Measurements from ENCODE around the gene EDN1. TPM values are rescaled to one million over a fixed set of nuclear protein-coding genes. Genes with fewer than 3 reads are reported as not detected.
"Not testable (repeated sequence)": the region's sequence is repeated elsewhere in the genome, so short reads cannot be mapped to it uniquely, and the experiment has no call there.

The EDN1 gene
- total and polyA plus RNA-seq, 2 experiments from 2014 or later = 1.8 to 4.1 TPM

DNA sequence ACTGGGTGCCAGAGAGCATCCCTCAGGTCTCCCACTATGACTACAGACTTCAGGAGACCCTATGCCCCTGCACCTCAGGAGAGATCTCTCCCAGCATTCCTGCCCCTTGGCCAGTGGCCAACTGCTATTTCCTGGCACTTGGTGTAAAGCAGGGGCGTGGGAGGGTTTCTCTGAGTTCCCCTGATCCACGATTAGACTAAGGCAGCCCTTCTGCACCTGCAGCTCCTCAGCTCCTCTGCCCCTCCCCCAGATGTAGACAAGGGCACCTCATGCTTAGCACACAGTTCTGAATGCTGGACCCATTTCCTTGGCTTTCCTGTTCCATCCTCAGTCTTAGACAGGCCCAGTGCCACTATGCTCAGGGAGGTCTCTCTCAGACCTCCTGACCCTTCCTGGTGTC, 28.6 kb downstream of the EDN1 start:
- no peak for DNase-seq
- Histone ChIP-seq H2AFZ (no peak overlapping the region), H3K79me2 (ENCODE audit: insufficient read depth) (no peaks in the 10 kb centered on the region), H3K9me2 (ENCODE audit: insufficient read depth) (no peaks in the 10 kb centered on the region), H3K9me3 (ENCODE audit: low read depth) (no peaks in the 10 kb centered on the region), H3K27ac (no peak overlapping the region), H3F3A (ENCODE audit: insufficient read depth) (peaks cover 20% of the 10 kb centered on the region), H3K36me3 (ENCODE audit: low read depth) (no peaks in the 10 kb centered on the region), H3K4me2 (ENCODE audit: unreplicated experiment) (no peak overlapping the region), H3K9ac (no peak overlapping the region), H4K20me1 (ENCODE audit: insufficient read depth) (no peaks in the 10 kb centered on the region), H3K4me3 (no peak overlapping the region), H3K27me3 (replicated peaks; ENCODE audit: insufficient read depth) (no peaks in the 10 kb centered on the region), H3K4me1 (ENCODE audit: insufficient read depth) (peaks cover 12% of the 10 kb centered on the region)
- in situ Hi-C loops (cut with MboI) = no loop called here
- TF ChIP-seq EZH2phosphoT487 (IDR thresholded peaks at IDR 0.05; ENCODE audit: insufficient read depth, low read depth) (no peak), EZH2 (IDR thresholded peaks at IDR 0.05; ENCODE audit: insufficient read depth, poor library complexity, severe bottlenecking) (no peak)
- 43 to 55% methylated on average over 1 to 2 of the region's 2 CpGs for WGBS, 2 experiments (ENCODE audit: low coverage in 1 of 2, low lambda C conversion rate in 2 of 2, missing lambda C conversion rate in 2 of 2)

DNA sequence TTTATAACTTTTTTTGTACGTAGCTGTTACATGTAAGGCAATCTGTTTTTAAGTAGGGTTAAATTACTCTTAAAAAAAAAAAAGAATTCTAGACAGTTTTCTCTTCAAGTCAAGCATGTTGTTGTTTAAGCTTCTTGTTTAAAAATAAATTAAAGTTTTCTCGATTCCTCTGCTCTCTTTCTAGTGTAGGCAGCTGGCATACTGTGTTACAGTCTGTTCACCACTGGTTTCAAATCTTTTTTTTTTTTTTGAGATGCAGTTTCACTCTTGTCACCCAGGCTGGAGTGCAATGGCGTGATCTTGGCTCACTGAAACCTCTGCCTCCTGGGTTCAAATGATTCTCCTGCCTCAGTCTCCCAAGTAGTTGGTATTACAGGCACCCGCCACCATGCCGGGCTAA, 29.9 kb downstream of the EDN1 start:
- in situ Hi-C loops (cut with MboI); H3K9ac ChIP-seq; H3K4me1 ChIP-seq (ENCODE audit: insufficient read depth); H3K4me2 ChIP-seq (ENCODE audit: unreplicated experiment); DNase-seq; H3K79me2 ChIP-seq (ENCODE audit: insufficient read depth); H3K9me3 ChIP-seq (ENCODE audit: low read depth); H3K36me3 ChIP-seq (ENCODE audit: low read depth); H3F3A ChIP-seq (ENCODE audit: insufficient read depth); H3K27me3 ChIP-seq (replicated peaks; ENCODE audit: insufficient read depth); H3K27ac ChIP-seq; H3K4me3 ChIP-seq; H3K9me2 ChIP-seq (ENCODE audit: insufficient read depth); H2AFZ ChIP-seq; H4K20me1 ChIP-seq (ENCODE audit: insufficient read depth): not testable (repeated sequence)
- WGBS, 2 experiments (ENCODE audit: low coverage in 1 of 2, low lambda C conversion rate in 2 of 2, missing lambda C conversion rate in 2 of 2) = 84 to 91% methylated on average over 5 of the region's 5 CpGs

DNA sequence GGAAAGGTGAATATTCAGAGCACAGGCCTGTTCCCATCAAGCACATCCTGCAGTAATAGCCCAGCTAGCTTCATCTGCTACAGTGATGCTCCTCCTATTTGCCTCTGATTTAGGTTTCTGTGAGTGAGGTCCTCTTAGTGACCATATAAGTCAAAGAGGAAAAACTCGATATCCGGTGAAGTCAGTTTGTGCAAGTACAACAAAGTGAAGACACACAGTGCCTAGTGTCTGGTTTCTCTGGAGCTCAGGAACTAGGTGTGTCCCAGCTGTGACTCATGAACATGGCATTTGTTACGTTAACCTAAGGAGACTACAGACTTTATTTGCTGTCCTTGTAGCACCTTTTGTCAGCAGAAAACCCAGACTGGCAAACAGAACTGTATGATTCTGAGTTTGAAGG, 33.9 kb downstream of the EDN1 start:
- no peaks in the 10 kb centered on the region for H3K9me3 ChIP-seq (ENCODE audit: low read depth)
- no peaks in the 10 kb centered on the region for H3K9me2 ChIP-seq (ENCODE audit: insufficient read depth)
- no peak overlapping the region for H3K4me3 ChIP-seq
- no peak overlapping the region for H3K4me2 ChIP-seq (ENCODE audit: unreplicated experiment)
- H3K36me3 ChIP-seq (ENCODE audit: low read depth) = no peaks in the 10 kb centered on the region
- in situ Hi-C loops (cut with MboI) = no loop called here
- 0 out of 2 replicates have a peak overlapping the region, but pooled peaks have one; percentile 1 for H2AFZ ChIP-seq
- H3K27ac ChIP-seq = no peak overlapping the region
- TF ChIP-seq EZH2phosphoT487 (IDR thresholded peaks at IDR 0.05; ENCODE audit: insufficient read depth, low read depth) (no peak), EZH2 (IDR thresholded peaks at IDR 0.05; ENCODE audit: insufficient read depth, poor library complexity, severe bottlenecking) (no peak)
- H4K20me1 ChIP-seq (ENCODE audit: insufficient read depth) = no peaks in the 10 kb centered on the region
- no peaks in the 10 kb centered on the region for H3K27me3 ChIP-seq (replicated peaks; ENCODE audit: insufficient read depth)
- peak; percentile 48 for DNase-seq
- no peaks in the 10 kb centered on the region for H3K79me2 ChIP-seq (ENCODE audit: insufficient read depth)
- H3K9ac ChIP-seq = no peak overlapping the region
- 61 to 72% methylated on average over 3 of the region's 3 CpGs for WGBS, 2 experiments (ENCODE audit: low coverage in 1 of 2, low lambda C conversion rate in 2 of 2, missing lambda C conversion rate in 2 of 2)
- H3F3A ChIP-seq (ENCODE audit: insufficient read depth) = no peaks in the 10 kb centered on the region
- peaks cover 19% of the 10 kb centered on the region for H3K4me1 ChIP-seq (ENCODE audit: insufficient read depth)

DNA sequence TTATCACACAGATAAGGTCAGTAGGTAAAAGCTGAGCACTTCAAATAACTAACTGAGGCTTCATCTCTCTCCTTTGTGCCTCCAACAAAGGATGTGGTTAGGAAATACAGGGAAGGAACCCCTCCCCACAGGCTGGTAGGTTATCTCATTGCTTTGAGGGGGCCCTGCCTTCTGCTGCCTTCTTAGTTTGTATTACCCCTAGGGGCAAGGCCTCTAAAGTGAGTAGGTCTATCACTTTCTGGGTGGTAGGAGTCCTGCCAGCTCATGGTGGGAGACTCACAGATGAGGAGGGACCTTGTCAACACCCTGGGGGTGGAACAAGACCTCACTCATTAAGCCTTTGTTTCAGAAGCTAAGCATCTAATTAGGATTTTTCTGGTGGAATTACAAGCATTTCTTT, 34.6 kb downstream of the EDN1 start:
- Histone ChIP-seq H3K4me1 (ENCODE audit: insufficient read depth) (peaks cover 19% of the 10 kb centered on the region), H3K4me2 (ENCODE audit: unreplicated experiment) (no peak overlapping the region), H3K9me3 (ENCODE audit: low read depth) (no peaks in the 10 kb centered on the region), H3K27ac (no peak overlapping the region), H2AFZ (no peak overlapping the region), H3K4me3 (no peak overlapping the region), H3K9ac (no peak overlapping the region), H3K27me3 (replicated peaks; ENCODE audit: insufficient read depth) (no peaks in the 10 kb centered on the region), H4K20me1 (ENCODE audit: insufficient read depth) (no peaks in the 10 kb centered on the region), H3K36me3 (ENCODE audit: low read depth) (no peaks in the 10 kb centered on the region), H3K79me2 (ENCODE audit: insufficient read depth) (no peaks in the 10 kb centered on the region), H3F3A (ENCODE audit: insufficient read depth) (no peaks in the 10 kb centered on the region), H3K9me2 (ENCODE audit: insufficient read depth) (no peaks in the 10 kb centered on the region)
- TF ChIP-seq EZH2phosphoT487 (IDR thresholded peaks at IDR 0.05; ENCODE audit: insufficient read depth, low read depth) (no peak), EZH2 (IDR thresholded peaks at IDR 0.05; ENCODE audit: insufficient read depth, poor library complexity, severe bottlenecking) (no peak)
- in situ Hi-C loops (cut with MboI) = no loop called here
- no peak for DNase-seq

DNA sequence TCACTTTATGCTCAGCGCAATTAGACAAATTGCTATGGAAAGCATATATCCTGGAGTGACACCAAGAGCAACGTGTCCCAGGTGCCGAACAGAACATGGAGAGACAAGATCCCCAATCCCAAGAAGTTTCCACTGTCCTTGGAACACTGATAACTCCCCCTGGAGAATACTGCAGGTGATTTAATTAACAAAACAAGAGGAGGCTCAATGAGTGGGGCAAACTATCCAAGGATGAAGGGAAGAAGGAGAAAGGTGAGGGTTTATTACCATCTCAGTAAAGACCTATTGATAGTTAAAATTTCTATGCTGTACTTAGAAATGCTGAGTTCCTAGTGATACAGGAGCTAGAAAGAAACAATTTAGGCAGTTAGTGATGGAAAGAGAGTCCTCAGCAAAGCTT, 35.7 kb downstream of the EDN1 start:
- Histone ChIP-seq H3K27me3 (replicated peaks; ENCODE audit: insufficient read depth) (no peaks in the 10 kb centered on the region), H2AFZ (no peak overlapping the region), H3K9me2 (ENCODE audit: insufficient read depth) (no peaks in the 10 kb centered on the region), H3F3A (ENCODE audit: insufficient read depth) (no peaks in the 10 kb centered on the region), H3K27ac (no peak overlapping the region), H3K36me3 (ENCODE audit: low read depth) (no peaks in the 10 kb centered on the region), H3K79me2 (ENCODE audit: insufficient read depth) (no peaks in the 10 kb centered on the region), H3K4me3 (no peak overlapping the region), H3K4me1 (ENCODE audit: insufficient read depth) (peaks cover 19% of the 10 kb centered on the region), H4K20me1 (ENCODE audit: insufficient read depth) (no peaks in the 10 kb centered on the region), H3K9ac (no peak overlapping the region), H3K4me2 (ENCODE audit: unreplicated experiment) (no peak overlapping the region), H3K9me3 (ENCODE audit: low read depth) (no peaks in the 10 kb centered on the region)
- TF ChIP-seq EZH2 (IDR thresholded peaks at IDR 0.05; ENCODE audit: insufficient read depth, poor library complexity, severe bottlenecking) = no peak
- TF ChIP-seq EZH2phosphoT487 (IDR thresholded peaks at IDR 0.05; ENCODE audit: insufficient read depth, low read depth) = no peak
- no peak for DNase-seq
- WGBS, 2 experiments (ENCODE audit: low coverage in 1 of 2, low lambda C conversion rate in 2 of 2, missing lambda C conversion rate in 2 of 2) = 65 to 73% methylated on average over 3 of the region's 3 CpGs
- in situ Hi-C loops (cut with MboI) = no loop called here

Measured in GM23248 (cell line).